NCI-H1694 treated with DMSO at 0.1 percent for 48 hours (cell line): ENCODE measurements around the gene SH3PXD2A.
"Not testable (repeated sequence)": the region's sequence is repeated elsewhere in the genome, so short reads cannot be mapped to it uniquely, and the experiment has no call there.

Source experiments
- DNase-seq: peaks from one replicate; lab custom pipeline; 2025; lab: John Stamatoyannopoulos, UW

The SH3PXD2A gene

DNA sequence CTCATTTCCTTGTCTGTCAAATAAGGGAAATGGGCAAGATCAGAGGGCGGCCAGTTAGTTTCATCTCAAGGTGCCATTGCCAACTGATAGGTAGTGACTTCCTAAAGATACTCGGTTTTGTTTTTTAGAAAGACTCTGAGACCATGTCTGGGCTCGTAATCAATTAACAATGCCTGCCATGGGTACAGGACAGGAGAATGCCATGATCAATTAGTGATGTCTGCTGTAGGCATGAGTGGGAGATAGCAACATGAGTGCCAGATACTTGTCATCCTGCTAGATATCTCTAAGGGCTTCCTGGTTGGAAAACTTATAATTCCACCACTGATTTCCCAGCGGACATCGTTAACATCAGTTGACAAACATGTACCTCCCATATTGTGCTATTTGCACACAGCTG is 64.8 kb downstream of the SH3PXD2A start:
- no peak for DNase-seq

GRCh38 chr10:103789771-103790201 is 65.6 kb downstream of the SH3PXD2A start:
- DNase-seq, result no peak

GRCh38 chr10:103789161-103789560 is 66.2 kb downstream of the SH3PXD2A start:
- DNase-seq, result no peak

GRCh38 chr10:103787331-103787730 is 68.0 kb downstream of the SH3PXD2A start:
- DNase-seq, result no peak

DNA sequence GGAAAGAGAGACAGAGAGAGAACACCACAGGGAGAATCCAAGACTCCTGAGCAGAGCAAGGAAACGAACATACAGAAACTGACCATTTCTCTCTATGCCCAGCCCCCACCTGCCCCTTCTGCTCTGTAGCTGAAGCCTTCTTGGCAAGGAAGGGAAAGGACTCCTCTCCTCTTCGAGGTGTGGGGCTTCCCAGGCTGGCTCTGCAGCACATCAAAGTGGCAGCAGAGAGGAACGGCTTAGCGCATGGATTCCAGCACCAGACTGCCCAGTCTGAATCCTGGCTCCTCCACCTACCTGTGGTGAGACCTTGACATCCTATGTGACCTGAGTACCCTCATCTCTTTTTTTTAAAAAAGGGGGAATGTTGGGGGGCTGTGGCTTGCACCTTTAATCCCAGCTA is 69.4 kb downstream of the SH3PXD2A start:
- DNase-seq, result no peak

GRCh38 chr10:103784723-103785418 is 70.5 kb downstream of the SH3PXD2A start:
- DNase-seq, result no peak

- no peak for DNase-seq
Measured at GRCh38 chr10:103784089-103784488, 71.3 kb downstream of the SH3PXD2A start.

- no peak for DNase-seq
Measured at GRCh38 chr10:103783681-103784080, 71.7 kb downstream of the SH3PXD2A start.

GRCh38 chr10:103781329-103782061 is 73.9 kb downstream of the SH3PXD2A start:
- DNase-seq, result no peak

DNA sequence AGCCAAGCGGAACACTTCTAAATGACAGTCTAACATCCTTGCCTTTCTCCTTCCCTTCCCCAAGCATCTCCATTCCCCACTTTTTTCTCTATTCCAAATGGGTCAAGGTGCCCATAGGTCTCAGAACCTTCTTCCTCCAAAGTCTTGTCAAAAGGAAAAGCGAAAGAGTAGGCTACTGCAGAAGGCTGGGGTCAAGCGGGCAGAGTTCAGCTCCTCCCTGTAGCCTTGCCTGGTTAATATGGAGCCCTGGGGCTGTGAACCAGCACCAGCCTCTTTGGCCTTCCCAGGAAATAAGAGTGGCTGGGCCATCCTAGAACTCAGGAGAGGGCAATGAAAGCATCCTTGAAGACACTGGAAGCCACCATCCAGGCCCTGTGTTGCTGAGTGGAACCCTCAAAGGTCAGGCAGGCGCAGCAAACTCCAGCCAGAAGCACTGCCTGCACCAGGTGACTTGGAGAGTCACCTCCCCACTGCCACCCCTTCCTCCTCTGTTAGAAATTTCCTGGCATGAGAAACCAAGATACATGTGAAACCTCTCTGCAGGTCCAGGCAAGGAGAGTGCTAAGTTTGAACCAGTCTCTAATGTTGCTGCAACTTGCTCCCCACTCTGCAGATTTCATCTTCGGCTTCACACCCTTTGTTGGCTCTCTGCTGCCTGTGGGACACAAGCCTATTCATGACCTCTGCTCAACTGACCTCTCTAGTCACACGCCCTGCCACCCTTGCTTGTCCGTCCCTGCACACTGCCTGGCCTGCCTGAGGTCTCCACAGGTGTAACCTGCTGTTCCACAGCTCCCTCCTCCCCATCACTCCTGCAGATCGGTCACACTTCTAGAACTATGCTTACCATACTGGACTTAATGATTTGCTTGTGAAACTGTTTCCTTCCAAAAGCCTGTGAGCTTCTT is 74.9 kb downstream of the SH3PXD2A start:
- no peak for DNase-seq

DNA sequence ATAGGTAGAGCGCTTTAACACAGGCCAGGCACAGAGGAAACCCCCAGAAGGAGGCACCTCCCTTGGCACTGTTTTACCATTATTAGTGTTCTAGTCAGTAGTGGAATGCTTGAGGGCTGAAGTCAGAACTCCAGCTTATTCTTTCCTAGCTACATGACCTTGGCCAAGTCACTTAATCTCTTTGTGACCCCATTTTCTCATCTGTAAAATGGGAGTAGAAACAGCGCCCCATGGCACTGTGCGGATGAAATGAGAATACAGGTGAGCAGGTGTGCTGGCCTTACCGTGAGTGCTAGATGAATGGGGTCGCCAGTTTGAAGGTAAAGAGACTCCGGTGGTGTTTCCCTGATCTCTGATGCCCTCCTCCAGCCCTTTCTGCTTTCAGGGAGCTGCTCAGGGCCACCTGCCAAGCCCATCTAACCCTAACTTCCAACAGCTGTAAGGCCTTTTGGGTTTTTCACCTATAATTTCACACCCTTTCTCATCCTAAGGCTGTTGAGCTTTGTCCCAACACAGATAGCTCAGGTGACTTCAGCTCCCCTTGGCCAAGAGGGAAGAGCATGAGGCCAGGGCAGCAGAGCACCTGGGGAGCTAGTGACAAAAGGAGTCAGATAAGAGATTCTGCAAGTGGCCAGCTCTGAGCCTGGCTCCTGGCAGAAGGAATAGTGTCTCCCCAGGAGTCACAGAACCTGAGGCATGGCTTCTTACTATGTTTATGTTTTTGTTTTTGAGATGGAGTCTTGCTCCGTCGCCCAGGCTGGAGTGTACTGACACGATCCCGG is 76.8 kb downstream of the SH3PXD2A start:
- no peak for DNase-seq

DNA sequence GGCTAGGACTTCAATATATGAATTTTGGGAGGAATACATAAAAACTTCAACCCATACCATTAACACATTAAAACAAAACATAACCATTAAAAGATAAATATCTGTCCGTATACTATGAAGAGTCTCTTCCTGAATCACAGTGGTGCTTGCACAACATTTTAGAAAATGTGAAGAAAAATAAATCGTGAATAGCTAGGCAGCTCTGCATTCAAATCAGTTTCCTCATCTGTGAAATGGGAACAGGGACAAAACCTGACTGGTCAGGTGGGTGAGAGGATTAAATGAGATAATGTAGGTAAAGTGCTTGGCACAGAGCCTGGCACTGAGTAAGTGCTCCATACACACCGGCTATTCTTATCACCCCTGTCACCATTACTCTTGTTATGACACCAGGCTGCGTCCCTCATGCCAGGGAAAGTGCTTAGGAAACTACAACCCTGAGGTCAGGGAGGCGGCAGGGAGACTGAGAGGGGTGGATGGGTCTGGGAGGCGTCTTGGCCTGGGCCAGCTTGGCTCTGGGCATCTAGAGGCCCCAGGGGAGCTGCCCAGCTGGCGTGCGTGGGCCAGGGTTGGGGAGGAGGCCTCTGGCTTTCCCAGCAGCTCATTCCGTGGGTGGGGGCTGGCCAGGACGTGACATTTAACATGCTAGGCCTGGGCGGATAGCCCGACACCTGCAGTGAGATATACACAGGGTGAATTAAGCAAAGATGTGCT is 78.3 kb downstream of the SH3PXD2A start:
- DNase-seq, result no peak

DNA sequence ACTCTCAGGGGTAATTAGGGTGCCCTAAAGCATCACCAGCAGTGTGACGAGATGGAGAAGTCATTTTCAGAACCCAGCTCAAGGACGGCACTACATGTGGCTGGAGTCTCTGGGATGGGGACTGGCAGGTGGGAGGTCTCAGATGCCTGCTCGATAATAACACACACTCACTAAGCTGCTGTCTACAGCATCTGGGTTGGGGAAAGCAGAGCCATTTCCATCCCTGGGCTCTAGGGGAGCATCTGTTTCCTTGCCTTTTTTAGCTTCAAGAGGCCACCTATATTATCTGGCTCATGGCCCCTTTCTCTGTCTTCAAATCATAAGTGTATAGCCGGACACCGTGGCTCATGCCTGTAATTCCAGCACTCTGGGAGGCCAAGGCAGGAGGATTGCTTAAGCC is 79.6 kb downstream of the SH3PXD2A start:
- DNase-seq, result peak; percentile 24

- DNase-seq, result not testable (repeated sequence)
Measured at GRCh38 chr10:103772846-103773245, 82.5 kb downstream of the SH3PXD2A start.

DNA sequence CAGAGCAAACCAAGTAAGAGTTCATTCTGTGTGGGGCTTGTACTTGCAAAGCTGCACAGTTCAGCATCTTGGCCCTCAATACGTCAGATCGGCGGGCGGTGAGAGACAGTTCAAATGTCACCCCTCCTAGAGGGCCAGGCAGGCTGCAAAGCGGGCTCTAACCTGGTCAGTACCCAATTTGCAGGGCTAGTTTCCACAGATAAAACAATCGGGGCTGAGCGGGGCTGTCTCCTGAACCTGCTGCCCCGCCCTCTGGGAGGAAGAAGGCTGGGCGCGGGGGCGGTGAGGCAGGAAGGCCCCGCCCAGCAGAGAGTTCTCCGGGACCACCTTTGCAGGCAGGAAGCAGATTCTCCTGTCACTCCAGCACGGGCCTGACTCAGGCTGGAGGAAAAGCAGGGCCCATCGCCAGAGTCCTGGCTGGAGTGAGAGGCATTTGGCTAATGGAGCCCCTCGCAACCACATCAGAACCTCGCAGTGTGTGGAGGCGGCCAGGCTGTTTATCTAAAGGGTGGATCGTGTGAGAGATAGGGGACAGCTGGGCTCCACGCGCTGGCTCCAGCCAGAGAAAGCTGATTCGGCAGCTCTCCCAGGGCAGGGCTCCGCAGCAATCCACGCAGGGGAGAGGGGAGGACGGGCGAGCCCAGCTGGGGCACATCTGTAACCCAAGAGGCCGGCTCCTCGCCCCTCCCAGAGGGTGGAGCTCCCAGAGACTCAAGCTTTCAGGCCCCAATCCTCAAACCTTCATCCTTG is 83.1 kb downstream of the SH3PXD2A start:
- DNase-seq, result peak; percentile 68

GRCh38 chr10:103770139-103770538 is 85.2 kb downstream of the SH3PXD2A start:
- DNase-seq, result no peak

- no peak for DNase-seq
Measured at GRCh38 chr10:103769176-103769575, 86.2 kb downstream of the SH3PXD2A start.

GRCh38 chr10:103768345-103768744 is 87.0 kb downstream of the SH3PXD2A start:
- no peak for DNase-seq

GRCh38 chr10:103767756-103768155 is 87.6 kb downstream of the SH3PXD2A start:
- DNase-seq, result no peak

DNA sequence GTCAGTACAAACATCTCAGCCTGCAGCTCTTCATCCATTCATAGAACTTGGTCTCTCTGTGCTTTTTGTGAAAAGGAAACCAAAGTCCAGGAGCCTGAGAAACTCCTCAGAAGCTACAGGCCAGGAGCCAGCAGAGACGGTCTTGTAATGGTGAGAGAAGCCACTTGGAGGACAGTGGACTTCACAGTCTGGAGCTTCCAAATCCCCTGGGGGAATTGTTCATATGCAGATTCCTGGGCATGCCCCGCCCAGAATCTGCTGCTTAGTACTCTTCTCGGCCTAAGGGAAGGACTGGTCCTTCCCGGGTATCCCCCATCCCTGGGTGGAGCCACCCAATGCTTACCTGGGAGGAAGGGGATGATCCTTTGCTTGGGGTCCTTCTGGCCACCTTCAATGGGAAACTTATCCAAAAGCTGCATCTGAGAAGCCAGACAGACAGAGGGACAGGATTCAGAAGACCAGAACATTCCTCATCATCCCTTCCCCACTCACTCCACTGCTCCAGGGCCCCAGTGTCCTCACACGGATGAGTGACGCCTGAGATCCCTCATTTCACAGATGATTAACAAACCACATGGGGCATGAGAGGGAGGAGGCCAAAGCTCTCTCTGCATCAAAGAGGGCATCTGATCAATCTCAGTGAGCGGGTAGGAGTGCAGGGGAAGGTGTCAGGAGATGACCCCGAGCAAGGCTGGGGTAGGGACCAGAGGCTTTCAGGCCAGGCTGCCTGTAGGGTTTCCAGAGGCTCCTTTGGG is 88.4 kb downstream of the SH3PXD2A start:
- DNase-seq, result no peak
